HCT116 (cell line): Measurements from ENCODE around the gene ANGPTL8. TPM values are rescaled to one million over a fixed set of nuclear protein-coding genes. Genes with fewer than 3 reads are reported as not detected.
A peak's percentile ranks its signal among the peaks of the same experiment; 100 is the strongest.

Experiments
- ATAC-seq: fragments of 200-7000 bp; cut with Tn5 transposase; 2 replicates; pipeline ENCODE4 v1.9.1; 2020; ENCODE audit warnings: mild to moderate bottlenecking, moderate library complexity
- BruUV-seq: library from RNA; stranded (reverse); fragments of 400-500 nt; replicated peaks from 2 replicates; lab custom pipeline; 2021; lab: Mats Ljungman, UMichigan
- CTCF ChIA-PET: fragments of 300-600 bp; sonication (Branson Sonifier 250); formaldehyde crosslinking; loops from one replicate; lab custom pipeline; 2021; ENCODE audit warnings: antibody characterized with exemption; lab: Charles Lee
- POLR2A ChIA-PET: fragments of 300-600, 350-600 bp; sonication (Branson Sonifier 250); formaldehyde crosslinking; loops from one replicate; lab custom pipeline; 2021; ENCODE audit warnings: antibody characterized with exemption; lab: Charles Lee
- RAD21 ChIA-PET, 2 experiments: fragments of 300-600 bp; sonication (Branson Sonifier 250); formaldehyde crosslinking; loops; one replicate each; lab custom pipeline; 2023; ENCODE audit warnings: low total read pairs in 2 of 2; ENCODE audit not compliant: uncharacterized antibody in 2 of 2, unreplicated experiment in 2 of 2, low non-redundant PET in 1 of 2; lab: Charles Lee
- DNase-seq: peaks from one replicate; pipeline ENCODE4 v3.0.0-alpha.2; 2010; ENCODE audit warnings: low read depth, low spot score
- H2AFZ ChIP-seq: fragments of 200-600 bp; shearing (Covaris generic), sonication (generic); 2 replicates; pipeline ENCODE4 v1.6.1; 2017; ENCODE audit warnings: low read depth, mixed run types, mixed read lengths, antibody characterized with exemption, low read length; ENCODE audit not compliant: poor library complexity, severe bottlenecking
- H3K27ac ChIP-seq: 2 replicates; pipeline ENCODE4 v1.5.1; 2012; ENCODE audit warnings: low read depth, low read length
- H3K27me3 ChIP-seq: fragments of 200-600 bp; sonication (generic); 2 replicates; pipeline ENCODE4 v1.6.1; 2016; ENCODE audit warnings: mixed run types, low read length, mixed read lengths; ENCODE audit not compliant: insufficient read depth
- H3K36me3 ChIP-seq, 2 experiments: fragments of 200-500 bp in 1 of 2; fragments of 200-600 bp in 1 of 2; sonication (Bioruptor generic) in 1 of 2; sonication (generic) in 1 of 2; 2 replicates each; pipeline versions ENCODE4 v1.5.1 to v1.6.1; 2014 to 2016; ENCODE audit warnings: low read length in 2 of 2, inconsistent platforms in 1 of 2, mixed read lengths in 1 of 2, mixed run types in 1 of 2; ENCODE audit not compliant: insufficient read depth in 2 of 2, control insufficient read depth in 1 of 2
- H3K4me1 ChIP-seq, 2 experiments: fragments of 200-600 bp in 1 of 2; sonication (generic) in 1 of 2; 2 replicates each; pipeline versions ENCODE4 v1.5.1 to v1.6.1; 2012 to 2017; ENCODE audit warnings: low read length in 2 of 2, inconsistent platforms in 1 of 2, mild to moderate bottlenecking in 1 of 2, mixed read lengths in 1 of 2, mixed run types in 1 of 2, moderate library complexity in 1 of 2; ENCODE audit not compliant: insufficient read depth in 2 of 2, control insufficient read depth in 1 of 2
- H3K4me2 ChIP-seq: fragments of 200-600 bp; sonication (generic); 2 replicates; pipeline ENCODE4 v1.6.1; 2017; ENCODE audit warnings: mixed run types, low read length, mixed read lengths
- H3K4me3 ChIP-seq, 2 experiments: fragments of 200-600 bp in 1 of 2; sonication (generic) in 1 of 2; replicated peaks in 1 of 2; 2 replicates each; pipeline ENCODE4 v1.5.1; 2011 to 2016; ENCODE audit warnings: low read length in 2 of 2, control low read depth in 1 of 2, low read depth in 1 of 2, mild to moderate bottlenecking in 1 of 2, mixed read lengths in 1 of 2, mixed run types in 1 of 2
- H3K79me2 ChIP-seq: fragments of 200-600 bp; sonication (generic); 2 replicates; pipeline ENCODE4 v1.6.1; 2017; ENCODE audit warnings: mild to moderate bottlenecking, mixed run types, low read length, moderate library complexity, mixed read lengths; ENCODE audit not compliant: insufficient read depth
- H3K9ac ChIP-seq: fragments of 200-600 bp; sonication (generic); 2 replicates; pipeline ENCODE4 v1.6.1; 2016; ENCODE audit warnings: low read length, mixed read lengths
- H3K9me2 ChIP-seq: fragments of 200-600 bp; sonication (generic), shearing (Covaris generic); 2 replicates; pipeline ENCODE4 v1.6.1; 2017; ENCODE audit warnings: mixed run types, mild to moderate bottlenecking, moderate library complexity; ENCODE audit not compliant: insufficient read depth
- H3K9me3 ChIP-seq, 2 experiments: fragments of 200-500 bp in 1 of 2; fragments of 200-600 bp in 1 of 2; sonication (Bioruptor generic) in 1 of 2; sonication (generic) in 1 of 2; 2 replicates each; pipeline ENCODE4 v1.6.1; 2014 to 2017; ENCODE audit warnings: low read length in 2 of 2, mixed read lengths in 2 of 2, inconsistent platforms in 1 of 2, low read depth in 1 of 2, mild to moderate bottlenecking in 1 of 2, mixed run types in 1 of 2, moderate library complexity in 1 of 2; ENCODE audit not compliant: control insufficient read depth in 1 of 2, insufficient read depth in 1 of 2
- H4K20me1 ChIP-seq: fragments of 200-600 bp; sonication (generic), shearing (Covaris generic); 2 replicates; pipeline ENCODE4 v1.6.1; 2017; ENCODE audit warnings: mixed run types, mild to moderate bottlenecking, moderate library complexity; ENCODE audit not compliant: insufficient read depth
- CEBPB ChIP-seq: IDR thresholded peaks from 2 replicates; pipeline ENCODE4 v1.6.1; 2012; ENCODE audit warnings: low read depth
- ELF1 ChIP-seq: IDR thresholded peaks from 2 replicates; pipeline ENCODE4 v1.6.1; 2012; ENCODE audit warnings: low read depth, borderline replicate concordance
- EZH2 ChIP-seq: fragments of 200-600 bp; sonication (generic); IDR thresholded peaks from 2 replicates; pipeline ENCODE4 v1.6.1; 2017; ENCODE audit warnings: antibody characterized with exemption, mixed run types
- MAX ChIP-seq: IDR thresholded peaks from 2 replicates; pipeline ENCODE4 v1.6.1; 2012
- POLR2AphosphoS5 ChIP-seq: IDR thresholded peaks from 2 replicates; pipeline ENCODE4 v1.6.1; 2011; ENCODE audit warnings: mild to moderate bottlenecking, low read depth, low read length, moderate library complexity
- RAD21 ChIP-seq: IDR thresholded peaks from 2 replicates; pipeline ENCODE4 v1.6.1; 2012; ENCODE audit warnings: low read depth, mild to moderate bottlenecking
- ZNF274 ChIP-seq: fragments of 200-500 bp; sonication (Bioruptor generic); IDR thresholded peaks from 2 replicates; pipeline ENCODE4 v1.6.1; 2014; ENCODE audit warnings: mild to moderate bottlenecking, low read depth, low read length, inconsistent platforms
- intact Hi-C: fragments of 100-400 bp; cut with micrococcal nuclease; formaldehyde crosslinking; loops from 2 replicates; pipeline ENCODE4 v1.10.0; 2022
- total RNA-seq: library from RNA; stranded (reverse); gene quantifications from one replicate; pipeline ENCODE4 v1.2.1, GENCODE V29; 2021; ENCODE audit not compliant: unreplicated experiment

ANGPTL8 gene
- total RNA-seq, 1 experiment from 2014 or later = not detected

GRCh38 chr19:11264452-11265176 lies 25.2 kb downstream of the ANGPTL8 start:
- peak overlapping the region; percentile 60 for H3K4me2 ChIP-seq
- POLR2A ChIA-PET = no interaction called here
- no peak for TF ChIP-seq EZH2
- TF ChIP-seq MAX = peak; percentile 75
- no peaks in the 10 kb centered on the region for H3K36me3 ChIP-seq
- CTCF ChIA-PET = interaction anchor here (0.8 kb wide), 1 partner anchor 117 kb away, joined by 3 read pairs; no protein-coding TSS in a partner anchor
- no TSS peak for BruUV-seq
- ATAC-seq (peak; percentile 44), DNase-seq (no peak)
- no peaks in the 10 kb centered on the region for H3K9me2 ChIP-seq
- H3K27me3 ChIP-seq = no peaks in the 10 kb centered on the region
- H3K27ac ChIP-seq = no peak overlapping the region
- intact Hi-C loops = no loop called here
- H3K9me3 ChIP-seq = no peaks in the 10 kb centered on the region
- RAD21 ChIA-PET = no interaction called here
- no peak overlapping the region for H3K4me3 ChIP-seq
- no peak overlapping the region for H2AFZ ChIP-seq
- no peaks in the 10 kb centered on the region for H4K20me1 ChIP-seq
- no peaks in the 10 kb centered on the region; the same call in 1 of the 2 replicates for H3K79me2 ChIP-seq
- H3K9ac ChIP-seq = no peak overlapping the region
- H3K4me1 ChIP-seq = peaks cover 18 to 42% of the 10 kb centered on the region in 2 experiments

GRCh38 chr19:11265177-11265784 lies 25.9 kb downstream of the ANGPTL8 start:
- BruUV-seq = no TSS peak
- TF ChIP-seq ZNF274 = no peak
- no peak for TF ChIP-seq ELF1
- no peak for TF ChIP-seq CEBPB
- no peak for TF ChIP-seq POLR2AphosphoS5
- no peak for TF ChIP-seq RAD21
- Histone ChIP-seq H3K4me2 (peak overlapping the region; percentile 60), H3K27ac (no peak overlapping the region), H3K4me1 (peaks cover 18 to 42% of the 10 kb centered on the region in 2 experiments), H3K4me3 (no peak overlapping the region), H4K20me1 (no peaks in the 10 kb centered on the region), H3K9me3 (no peaks in the 10 kb centered on the region), H3K9ac (peak overlapping the region; percentile 29; the same call in 1 of the 2 replicates), H3K27me3 (no peaks in the 10 kb centered on the region), H3K36me3 (no peaks in the 10 kb centered on the region), H3K9me2 (no peaks in the 10 kb centered on the region), H3K79me2 (no peaks in the 10 kb centered on the region; the same call in 1 of the 2 replicates), H2AFZ (no peak overlapping the region)
- ChIA-PET RAD21 (no interaction called here), CTCF (interaction anchor here (0.8 kb wide), 1 partner anchor 170 kb away, joined by 3 read pairs; the partner anchor contains the start of gene PRKCSH), POLR2A (no interaction called here)
- intact Hi-C loops = no loop called here
- DNase-seq = no peak
- no peak for ATAC-seq
